ENCODE measurements around the gene CHST4. TPM values are rescaled to one million over a fixed set of nuclear protein-coding genes. Genes with fewer than 3 reads are reported as not detected.
A peak's percentile ranks its signal among the peaks of the same experiment; 100 is the strongest.

The CHST4 gene
- total and polyA plus RNA-seq, 2 donors (not counting 3 experiments of a cell fraction or from before 2014, with no cell fraction given), result not detected

DNA sequence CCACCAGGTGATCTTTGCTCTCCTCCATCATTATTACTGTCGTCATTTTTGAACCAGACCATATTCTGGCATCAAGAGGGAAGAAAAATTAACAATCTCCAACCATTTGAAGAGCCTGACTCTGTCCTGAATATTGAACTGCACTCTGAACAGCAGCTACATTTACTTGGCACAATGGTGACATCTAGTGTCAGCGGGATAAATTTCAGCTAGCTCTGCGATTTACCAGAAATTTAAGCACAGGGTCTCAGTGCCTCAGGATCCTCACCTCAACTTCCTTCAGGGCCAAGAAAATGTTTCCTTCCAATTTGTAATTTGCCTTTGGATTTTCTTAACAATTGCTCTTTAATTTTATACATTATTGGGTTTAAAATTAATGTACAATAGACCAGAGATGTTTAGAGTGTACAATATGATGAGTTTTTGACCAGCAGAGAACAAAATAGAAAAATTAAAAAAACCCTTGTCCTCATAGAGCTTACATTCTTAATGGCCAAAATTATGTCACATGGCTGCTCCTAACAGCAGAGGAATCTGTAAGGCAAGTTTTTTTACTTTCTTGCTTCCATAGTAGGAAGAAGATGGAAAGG lies 26.4 kb upstream of the CHST4 start:
- TF ChIP-seq MYC (IDR thresholded peaks at IDR 0.05; ENCODE audit: low read depth, low read length) (no peak), POLR2A (IDR thresholded peaks at IDR 0.05; ENCODE audit: low read depth, low read length) (no peak), CTCF (IDR thresholded peaks at IDR 0.05; ENCODE audit: extremely low read depth in 1 of 2, insufficient read depth in 1 of 2, low read depth in 1 of 2, low read length in 2 of 2) (peak; percentile 46 to 65), POLR2AphosphoS5 (IDR thresholded peaks at IDR 0.05; ENCODE audit: insufficient read depth, low read depth, low read length) (no peak), MAX (IDR thresholded peaks at IDR 0.05; ENCODE audit: insufficient read depth, insufficient read length) (no peak), FOS (IDR thresholded peaks at IDR 0.05; ENCODE audit: borderline replicate concordance, insufficient read depth, low read length) (no peak), JUN (IDR thresholded peaks at IDR 0.05; ENCODE audit: borderline replicate concordance, insufficient read depth, insufficient read length, low read depth) (no peak)
- no peak overlapping the region for H3K27ac ChIP-seq (ENCODE audit: insufficient read depth, low read depth, low read length)
- dilution Hi-C loops (cut with MboI; ENCODE audit: extremely low pct_ligation_motif_present, low sequenced_read_pairs) (no loop called here), intact Hi-C loops (cut with micrococcal nuclease) (loop anchor here (1.0 kb wide), 2 partner anchors 59 to 88 kb away; no protein-coding TSS in a partner anchor)
- no peak overlapping the region for H3K4me2 ChIP-seq (ENCODE audit: insufficient read depth, low read length)
- ChIA-PET POLR2A (no interaction called here), CTCF (interaction anchor here (0.6 to 6.3 kb wide), 35 partner anchors 9 to 188 kb away, joined by 3 to 229 read pairs (median 4); partner anchors contain the start of genes CALB2, ZNF19 and ZNF23)
- peak; percentile 71 for DNase-seq (ENCODE audit: low read depth, low spot score)
- H4K20me1 ChIP-seq (replicated peaks; ENCODE audit: control insufficient read depth, extremely low read depth, insufficient read depth, low read length), result no peaks in the 10 kb centered on the region
- no TSS peak for BruUV-seq (replicated peaks)
- no peaks in the 10 kb centered on the region for H3K9me3 ChIP-seq (replicated peaks; ENCODE audit: control insufficient read depth, insufficient read depth, low read length)
- H3K36me3 ChIP-seq (ENCODE audit: control insufficient read depth in 2 of 2, extremely low read depth in 1 of 2, insufficient read depth in 2 of 2, low read length in 2 of 2), result no peaks in the 10 kb centered on the region
- FAIRE-seq, result peak; percentile 94
- H3K4me1 ChIP-seq (ENCODE audit: control insufficient read depth, extremely low read depth, insufficient read depth, low read length), result no peaks in the 10 kb centered on the region
- H3K9me1 ChIP-seq (replicated peaks; ENCODE audit: control insufficient read depth, extremely low read depth, insufficient read depth, low read length), result no peaks in the 10 kb centered on the region
- no peak overlapping the region for H3K4me3 ChIP-seq (replicated peaks in 1 of 3; ENCODE audit: insufficient read depth in 1 of 3, low read depth in 1 of 3, low read length in 3 of 3)
- H3K79me2 ChIP-seq (ENCODE audit: control insufficient read depth, insufficient read depth, low read length), result no peaks in the 10 kb centered on the region
- H2AFZ ChIP-seq (ENCODE audit: low read depth, low read length), result no peak overlapping the region
- H3K9ac ChIP-seq (replicated peaks; ENCODE audit: extremely low read depth, insufficient read depth, low read length), result no peak overlapping the region
- no peaks in the 10 kb centered on the region for H3K27me3 ChIP-seq (ENCODE audit: control insufficient read depth in 2 of 2, insufficient read depth in 2 of 2, low read length in 2 of 2)
